Retinal pigment epithelial cell (primary cell): Measurements from ENCODE around the gene UCP2.
"Not testable (repeated sequence)": the region's sequence is repeated elsewhere in the genome, so short reads cannot be mapped to it uniquely, and the experiment has no call there.

ENCODE experiments used
- DNase-seq: peaks from one replicate; pipeline ENCODE4 v3.0.0-alpha.2; 2010; ENCODE audit warnings: low read depth
- H3K4me3 ChIP-seq: 2 replicates; pipeline ENCODE4 v1.5.1; 2011; ENCODE audit warnings: mild to moderate bottlenecking, low read length, control low read depth, moderate library complexity
- CTCF ChIP-seq: conservative IDR thresholded peaks from 2 replicates; pipeline ENCODE4 v1.5.1; 2011; ENCODE audit warnings: low read depth, low read length, control low read depth, inconsistent platforms

The UCP2 gene

GRCh38 chr11:73945396-73945795 lies 37.2 kb downstream of the UCP2 start:
- DNase-seq = no peak
- no peak overlapping the region for H3K4me3 ChIP-seq
- TF ChIP-seq CTCF = no peak

GRCh38 chr11:73944901-73945300 lies 37.7 kb downstream of the UCP2 start:
- H3K4me3 ChIP-seq = no peak overlapping the region
- TF ChIP-seq CTCF = no peak
- no peak for DNase-seq

GRCh38 chr11:73944085-73944484 lies 38.6 kb downstream of the UCP2 start:
- no peak overlapping the region for H3K4me3 ChIP-seq
- DNase-seq = no peak
- no peak for TF ChIP-seq CTCF

GRCh38 chr11:73942010-73942409 lies 40.6 kb downstream of the UCP2 start:
- no peak for DNase-seq
- H3K4me3 ChIP-seq = no peak overlapping the region
- no peak for TF ChIP-seq CTCF

- no peak for DNase-seq
- TF ChIP-seq CTCF = no peak
- H3K4me3 ChIP-seq = no peak overlapping the region
Measured at GRCh38 chr11:73940801-73941570, 41.7 kb downstream of the UCP2 start.

GRCh38 chr11:73939096-73939495 lies 43.5 kb downstream of the UCP2 start:
- no peak for DNase-seq
- H3K4me3 ChIP-seq = no peak overlapping the region
- no peak for TF ChIP-seq CTCF

- not testable (repeated sequence) for H3K4me3 ChIP-seq, DNase-seq
Measured at GRCh38 chr11:73936047-73936446, 46.6 kb downstream of the UCP2 start.

GRCh38 chr11:73932781-73933180 lies 49.9 kb downstream of the UCP2 start:
- no peak overlapping the region for H3K4me3 ChIP-seq
- no peak for DNase-seq

More at GRCh38 chr11:73932781-73933180, 49.9 kb downstream of the UCP2 start:
- no peak for TF ChIP-seq CTCF
